ENCODE measurements around the gene DQX1. TPM values are rescaled to one million over a fixed set of nuclear protein-coding genes. Genes with fewer than 3 reads are reported as not detected.
"Not testable (repeated sequence)": the region's sequence is repeated elsewhere in the genome, so short reads cannot be mapped to it uniquely, and the experiment has no call there.

DQX1 gene
- total RNA-seq, 1 donor, result not detected

- no peak for DNase-seq (ENCODE audit: low read depth)
- TF ChIP-seq CTCF (IDR thresholded peaks at IDR 0.05; ENCODE audit: insufficient read depth, low read depth, low read length), result no peak
- H3K4me3 ChIP-seq (ENCODE audit: low read depth, low read length), result peak overlapping the region; percentile 99
Measured at GRCh38 chr2:74481431-74481830, 44.6 kb downstream of the DQX1 start.

GRCh38 chr2:74474899-74475298, 51.1 kb downstream of the DQX1 start:
- no peak for DNase-seq (ENCODE audit: low read depth)
- no peak overlapping the region for H3K4me3 ChIP-seq (ENCODE audit: low read depth, low read length)
- peak; percentile 32 for TF ChIP-seq CTCF (IDR thresholded peaks at IDR 0.05; ENCODE audit: insufficient read depth, low read depth, low read length)

- no peak for TF ChIP-seq CTCF (IDR thresholded peaks at IDR 0.05; ENCODE audit: insufficient read depth, low read depth, low read length)
Measured at GRCh38 chr2:74474481-74474880, 51.5 kb downstream of the DQX1 start.

GRCh38 chr2:74472945-74473258, 53.1 kb downstream of the DQX1 start:
- DNase-seq (ENCODE audit: low read depth), result no peak
- TF ChIP-seq CTCF (IDR thresholded peaks at IDR 0.05; ENCODE audit: insufficient read depth, low read depth, low read length), result no peak
- H3K4me3 ChIP-seq (ENCODE audit: low read depth, low read length), result peak overlapping the region; percentile 68

More at GRCh38 chr2:74474481-74474880, 51.5 kb downstream of the DQX1 start:
- no peak for DNase-seq (ENCODE audit: low read depth)
- H3K4me3 ChIP-seq (ENCODE audit: low read depth, low read length), result no peak overlapping the region

- TF ChIP-seq CTCF (IDR thresholded peaks at IDR 0.05; ENCODE audit: insufficient read depth, low read depth, low read length), result no peak
- DNase-seq (ENCODE audit: low read depth), result peak; percentile 94
- H3K4me3 ChIP-seq (ENCODE audit: low read depth, low read length), result peak within 1 kb of the TSS; percentile 68
Measured at GRCh38 chr2:74472086-74472944, 53.7 kb downstream of the DQX1 start, which contains the start of gene MRPL53. MRPL53 (minus strand) TSS chr2:74472680; CDS start chr2:74472660, 20 bp downstream.

GRCh38 chr2:74471332-74472065, 54.5 kb downstream of the DQX1 start:
- no peak for DNase-seq (ENCODE audit: low read depth)
- peak overlapping the region; percentile 68 for H3K4me3 ChIP-seq (ENCODE audit: low read depth, low read length)
- no peak for TF ChIP-seq CTCF (IDR thresholded peaks at IDR 0.05; ENCODE audit: insufficient read depth, low read depth, low read length)

- DNase-seq (ENCODE audit: low read depth); H3K4me3 ChIP-seq (ENCODE audit: low read depth, low read length): not testable (repeated sequence)
Measured at GRCh38 chr2:74470742-74471141, 55.3 kb downstream of the DQX1 start.
